SJSA1 (cell line): ENCODE results near the gene TMEM74B. TPM values are rescaled to one million over a fixed set of nuclear protein-coding genes. Genes with fewer than 3 reads are reported as not detected.

Experiments used
- DNase-seq, 2 experiments: peaks; one replicate each; pipeline ENCODE4 v3.0.0-alpha.2; 2015 to 2020; ENCODE audit warnings: low spot score in 2 of 2, low read depth in 1 of 2
- H3K27ac ChIP-seq: fragments of 250-450 bp; sonication (Bioruptor Pico); 2 replicates; pipeline ENCODE4 v1.5.1; 2020; ENCODE audit warnings: mild to moderate bottlenecking, moderate library complexity
- H3K27me3 ChIP-seq: fragments of 250-450 bp; sonication (Bioruptor Pico); replicated peaks from 2 replicates; pipeline ENCODE4 v1.5.1; 2020; ENCODE audit warnings: mild to moderate bottlenecking, moderate library complexity
- H3K36me3 ChIP-seq: fragments of 250-450 bp; sonication (Bioruptor Pico); 2 replicates; pipeline ENCODE4 v1.5.1; 2020; ENCODE audit warnings: mild to moderate bottlenecking
- H3K4me1 ChIP-seq: fragments of 250-450 bp; sonication (Bioruptor Pico); replicated peaks from 2 replicates; pipeline ENCODE4 v1.6.1; 2021; ENCODE audit warnings: mild to moderate bottlenecking
- H3K4me3 ChIP-seq: fragments of 250-450 bp; sonication (Bioruptor Pico); 2 replicates; pipeline ENCODE4 v1.5.1; 2020; ENCODE audit warnings: mild to moderate bottlenecking
- H3K9me3 ChIP-seq: fragments of 250-450 bp; sonication (Bioruptor Pico); replicated peaks from 2 replicates; pipeline ENCODE4 v1.5.1; 2020; ENCODE audit warnings: mild to moderate bottlenecking
- total RNA-seq: library from RNA; depleted of rRNA; stranded (reverse); fragments of >200 nt; shearing (Covaris generic); gene quantifications from 2 replicates; pipeline ENCODE4 v1.2.3, GENCODE V29; 2014; rRNA removed

The TMEM74B gene
- total RNA-seq, 1 experiment from 2014 or later = not detected

- peaks cover 89% of the 10 kb centered on the region for H3K36me3 ChIP-seq
Measured at GRCh38 chr20:1130847-1131246, 53.9 kb downstream of the TMEM74B start.

More at GRCh38 chr20:1130847-1131246, 53.9 kb downstream of the TMEM74B start:
- H3K27ac ChIP-seq = no peak overlapping the region
- no peaks in the 10 kb centered on the region for H3K4me1 ChIP-seq
- no peaks in the 10 kb centered on the region for H3K27me3 ChIP-seq
- no peak overlapping the region for H3K4me3 ChIP-seq
- no peak for DNase-seq
- no peaks in the 10 kb centered on the region for H3K9me3 ChIP-seq

Other genes with a start within 250 kb of the TMEM74B start
- gene RSPO4, start 182.7 kb downstream of the TMEM74B start, total RNA-seq = not detected in 2 replicates
- 81.0 and 130 TPM in 2 replicates for gene PSMF1, start 66.4 kb downstream of the TMEM74B start, total RNA-seq
- not detected in 2 replicates for gene C20orf202, start 18.5 kb upstream of the TMEM74B start, total RNA-seq
- 0.19 and 0.29 TPM in 2 replicates for gene RAD21L1, start 41.1 kb upstream of the TMEM74B start, total RNA-seq
- 3.3 and 5.4 TPM in 2 replicates for gene SNPH, start 81.3 kb upstream of the TMEM74B start, total RNA-seq
- 1.2 and 1.4 TPM in 2 replicates for gene SDCBP2, start 144.2 kb upstream of the TMEM74B start, total RNA-seq
- 75.3 and 98.6 TPM in 2 replicates for gene FKBP1A, start 208.1 kb upstream of the TMEM74B start, total RNA-seq